Osteocyte (in vitro differentiated cells): ENCODE measurements around the gene PRKN. TPM values are rescaled to one million over a fixed set of nuclear protein-coding genes. Genes with fewer than 3 reads are reported as not detected.

ENCODE experiments used
- DNase-seq: peaks from one replicate; pipeline ENCODE4 v3.0.0; 2021; ENCODE audit warnings: mixed read lengths; ENCODE audit not compliant: unreplicated experiment; ENCODE audit errors: extremely low spot score
- H3K27ac Mint-ChIP-seq: one replicate; pipeline ENCODE4 v1.8.0; 2021; ENCODE audit warnings: mild to moderate bottlenecking, mixed read lengths; ENCODE audit not compliant: unreplicated experiment
- H3K27me3 Mint-ChIP-seq: one replicate; pipeline ENCODE4 v1.8.0; 2021; ENCODE audit warnings: mixed read lengths; ENCODE audit not compliant: unreplicated experiment
- H3K36me3 Mint-ChIP-seq: one replicate; pipeline ENCODE4 v1.8.0; 2021; ENCODE audit warnings: mixed read lengths; ENCODE audit not compliant: unreplicated experiment
- H3K4me1 Mint-ChIP-seq: one replicate; pipeline ENCODE4 v1.8.0; 2021; ENCODE audit warnings: mixed read lengths; ENCODE audit not compliant: unreplicated experiment
- H3K4me3 Mint-ChIP-seq: one replicate; pipeline ENCODE4 v1.8.0; 2021; ENCODE audit warnings: mild to moderate bottlenecking, moderate library complexity, mixed read lengths; ENCODE audit not compliant: unreplicated experiment
- H3K9me3 Mint-ChIP-seq: one replicate; pipeline ENCODE4 v1.8.0; 2021; ENCODE audit warnings: mixed read lengths; ENCODE audit not compliant: unreplicated experiment
- total RNA-seq: library from RNA; stranded (reverse); gene quantifications from 2 replicates; pipeline ENCODE4 v1.2.1, GENCODE V29; 2021
- TF ChIP-seq, protein P1 (sequence below): fragments of 200-600 bp; sonication (generic); IDR thresholded peaks from 2 replicates; pipeline ENCODE4 v1.5.0; 2021; ENCODE audit warnings: antibody characterized with exemption, mild to moderate bottlenecking, moderate library complexity

PRKN gene
- total RNA-seq, 1 donor from 2014 or later, result 13.4 TPM

DNA sequence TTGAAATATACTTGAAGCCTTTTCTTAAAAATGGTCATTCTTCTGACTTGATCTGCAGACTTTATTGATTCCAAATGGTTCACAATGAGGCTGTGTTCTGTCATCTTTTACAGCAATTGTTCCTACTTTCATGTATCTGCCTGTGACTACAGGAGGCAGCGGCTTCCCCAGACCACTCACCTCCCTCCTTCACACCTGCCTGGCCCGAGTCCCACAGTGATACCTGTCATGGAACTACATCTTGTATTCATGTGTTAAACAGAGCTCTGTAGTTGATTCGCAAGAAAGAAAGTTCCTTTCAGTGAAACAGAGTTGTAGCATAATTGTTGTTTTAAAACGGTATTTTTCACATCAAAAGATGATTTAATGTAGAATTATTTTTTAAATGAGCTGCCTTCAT lies 780.2 kb downstream of the PRKN start:
- Mint-ChIP-seq H3K27ac (no peak overlapping the region), H3K4me3 (no peak overlapping the region), H3K36me3 (peaks cover 3% of the 10 kb centered on the region), H3K9me3 (no peaks in the 10 kb centered on the region), H3K4me1 (peaks cover 5% of the 10 kb centered on the region), H3K27me3 (peaks cover 6% of the 10 kb centered on the region)
- DNase-seq, result no peak
- TF ChIP-seq, protein P1, sequence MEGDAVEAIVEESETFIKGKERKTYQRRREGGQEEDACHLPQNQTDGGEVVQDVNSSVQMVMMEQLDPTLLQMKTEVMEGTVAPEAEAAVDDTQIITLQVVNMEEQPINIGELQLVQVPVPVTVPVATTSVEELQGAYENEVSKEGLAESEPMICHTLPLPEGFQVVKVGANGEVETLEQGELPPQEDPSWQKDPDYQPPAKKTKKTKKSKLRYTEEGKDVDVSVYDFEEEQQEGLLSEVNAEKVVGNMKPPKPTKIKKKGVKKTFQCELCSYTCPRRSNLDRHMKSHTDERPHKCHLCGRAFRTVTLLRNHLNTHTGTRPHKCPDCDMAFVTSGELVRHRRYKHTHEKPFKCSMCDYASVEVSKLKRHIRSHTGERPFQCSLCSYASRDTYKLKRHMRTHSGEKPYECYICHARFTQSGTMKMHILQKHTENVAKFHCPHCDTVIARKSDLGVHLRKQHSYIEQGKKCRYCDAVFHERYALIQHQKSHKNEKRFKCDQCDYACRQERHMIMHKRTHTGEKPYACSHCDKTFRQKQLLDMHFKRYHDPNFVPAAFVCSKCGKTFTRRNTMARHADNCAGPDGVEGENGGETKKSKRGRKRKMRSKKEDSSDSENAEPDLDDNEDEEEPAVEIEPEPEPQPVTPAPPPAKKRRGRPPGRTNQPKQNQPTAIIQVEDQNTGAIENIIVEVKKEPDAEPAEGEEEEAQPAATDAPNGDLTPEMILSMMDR, result no peak

DNA sequence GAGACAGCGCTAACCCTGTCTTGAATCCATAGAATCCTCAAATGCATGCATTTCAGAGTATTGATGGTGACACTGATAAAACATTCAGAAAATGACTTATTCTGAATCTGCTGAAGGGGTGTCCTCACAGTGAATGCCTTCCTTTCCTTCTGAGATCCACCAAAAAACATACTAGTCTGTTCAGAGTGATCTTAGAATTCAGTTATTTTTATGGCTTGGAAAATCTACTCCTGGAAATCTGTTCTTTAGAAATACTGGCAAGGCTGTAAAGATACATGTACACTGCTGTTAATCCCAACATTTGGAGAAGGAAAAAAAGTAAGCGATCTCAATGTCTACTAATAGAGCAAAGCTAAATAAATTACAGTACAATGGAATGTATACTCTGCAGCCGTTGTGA lies 781.1 kb downstream of the PRKN start:
- peaks cover 10% of the 10 kb centered on the region for H3K4me1 Mint-ChIP-seq

GRCh38 chr6:161943561-161943960 lies 784.0 kb downstream of the PRKN start:
- Mint-ChIP-seq H3K4me3 (no peak overlapping the region), H3K27me3 (peaks cover 6% of the 10 kb centered on the region), H3K4me1 (peaks cover 8% of the 10 kb centered on the region), H3K9me3 (no peaks in the 10 kb centered on the region), H3K36me3 (no peaks in the 10 kb centered on the region), H3K27ac (no peak overlapping the region)
- TF ChIP-seq, protein P1, result no peak
- DNase-seq, result no peak

More for the DNA sequence above, 781.1 kb downstream of the PRKN start:
- H3K27me3 Mint-ChIP-seq, result peaks cover 6% of the 10 kb centered on the region
- no peak for DNase-seq
- no peaks in the 10 kb centered on the region for H3K9me3 Mint-ChIP-seq
- TF ChIP-seq, protein P1, result no peak
- H3K4me3 Mint-ChIP-seq, result no peak overlapping the region
- H3K36me3 Mint-ChIP-seq, result peaks cover 3% of the 10 kb centered on the region
- no peak overlapping the region for H3K27ac Mint-ChIP-seq

DNA sequence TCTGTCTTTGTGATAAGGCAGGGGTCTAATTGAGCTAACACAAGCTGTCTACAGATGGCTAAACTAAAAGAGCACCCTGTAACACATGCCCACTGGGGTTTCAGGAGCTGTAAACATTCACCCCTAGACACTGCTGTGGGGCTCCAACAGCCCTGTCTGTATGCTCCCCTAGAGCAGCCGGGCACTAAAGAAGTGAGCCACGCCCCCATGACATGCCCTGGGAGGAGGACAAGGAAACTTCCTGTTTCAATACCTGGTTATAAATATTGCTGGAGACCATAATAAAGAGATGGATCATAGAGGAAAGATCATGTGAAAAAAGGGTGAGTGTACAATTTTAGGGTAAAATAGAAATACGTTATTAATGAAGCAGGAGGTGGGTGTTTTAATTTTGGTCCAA lies 786.0 kb downstream of the PRKN start:
- Mint-ChIP-seq H3K36me3 (no peaks in the 10 kb centered on the region), H3K4me1 (peaks cover 8% of the 10 kb centered on the region), H3K27me3 (peaks cover 3% of the 10 kb centered on the region), H3K27ac (no peak overlapping the region), H3K9me3 (no peaks in the 10 kb centered on the region), H3K4me3 (no peak overlapping the region)
- TF ChIP-seq, protein P1, result no peak
- DNase-seq, result no peak

DNA sequence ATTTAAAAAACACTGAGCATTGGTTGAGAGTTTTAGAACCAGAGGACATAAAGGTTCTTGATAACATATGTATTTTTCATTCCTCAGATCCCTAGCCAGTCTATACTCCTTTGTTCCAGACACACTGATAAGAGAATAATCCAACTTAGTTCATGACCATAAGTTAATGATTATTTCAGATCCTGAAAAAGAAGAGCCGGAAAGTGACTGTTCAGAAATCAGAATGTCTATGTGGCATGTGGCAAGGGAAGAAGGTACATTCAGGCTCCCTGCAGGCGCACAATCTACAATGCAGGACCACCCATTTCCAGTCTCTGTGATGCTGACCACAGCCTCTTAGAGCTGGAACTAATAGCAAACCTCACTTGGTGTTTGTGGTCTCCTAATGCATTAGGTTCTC lies 787.0 kb downstream of the PRKN start:
- TF ChIP-seq, protein P1, result no peak
- no peaks in the 10 kb centered on the region for H3K36me3 Mint-ChIP-seq
- no peak overlapping the region for H3K4me3 Mint-ChIP-seq
- H3K27ac Mint-ChIP-seq, result no peak overlapping the region
- H3K4me1 Mint-ChIP-seq, result peaks cover 8% of the 10 kb centered on the region
- peaks cover under 1% of the 10 kb centered on the region for H3K9me3 Mint-ChIP-seq
- no peak for DNase-seq
- H3K27me3 Mint-ChIP-seq, result no peaks in the 10 kb centered on the region
